Left hindlimb (tissue), 1 donor: ENCODE measurements around the gene KCND2.
A peak's percentile ranks its signal among the peaks of the same experiment; 100 is the strongest.
"Not testable (repeated sequence)": the region's sequence is repeated elsewhere in the genome, so short reads cannot be mapped to it uniquely, and the experiment has no call there.

Source experiments
- DNase-seq: peaks from one replicate; pipeline ENCODE4 v3.0.0-alpha.2; 2018

Gene KCND2

DNA sequence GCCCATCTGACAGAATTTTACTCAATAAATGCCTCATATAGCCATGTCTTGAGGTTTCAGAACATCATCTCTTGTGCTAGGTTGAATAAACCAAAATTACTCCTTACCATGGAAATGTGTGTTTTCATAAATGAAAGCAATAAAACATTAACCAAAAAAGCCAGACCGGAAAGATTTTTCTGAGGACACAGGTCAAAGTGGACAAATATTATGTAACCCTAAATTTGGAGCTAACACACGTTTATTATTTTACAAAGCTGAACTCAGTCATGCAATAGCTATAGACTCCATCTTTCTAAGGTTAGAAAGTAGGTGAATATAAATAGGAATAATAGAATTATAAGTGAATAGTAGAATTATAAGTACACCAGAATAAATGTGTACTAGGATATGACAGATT lies 315.9 kb downstream of the KCND2 start:
- DNase-seq = no peak

DNA sequence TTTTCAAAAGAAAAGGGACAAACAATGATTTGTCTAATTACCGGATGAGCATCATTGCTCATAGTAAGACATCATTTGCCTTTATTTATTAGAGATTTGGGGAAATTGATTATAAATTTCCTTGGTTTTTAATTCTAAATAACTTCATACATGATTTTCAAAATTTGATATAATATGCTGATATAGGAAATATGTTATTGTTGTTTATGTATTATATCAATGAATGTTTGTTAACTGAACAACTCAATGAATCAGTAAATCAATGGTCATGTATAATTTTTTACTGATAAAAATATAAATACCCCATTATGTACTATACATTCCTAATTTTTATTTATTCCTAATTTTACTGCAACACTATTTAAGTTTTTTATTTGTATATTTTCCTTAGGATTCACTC lies 327.6 kb downstream of the KCND2 start:
- DNase-seq = no peak

DNA sequence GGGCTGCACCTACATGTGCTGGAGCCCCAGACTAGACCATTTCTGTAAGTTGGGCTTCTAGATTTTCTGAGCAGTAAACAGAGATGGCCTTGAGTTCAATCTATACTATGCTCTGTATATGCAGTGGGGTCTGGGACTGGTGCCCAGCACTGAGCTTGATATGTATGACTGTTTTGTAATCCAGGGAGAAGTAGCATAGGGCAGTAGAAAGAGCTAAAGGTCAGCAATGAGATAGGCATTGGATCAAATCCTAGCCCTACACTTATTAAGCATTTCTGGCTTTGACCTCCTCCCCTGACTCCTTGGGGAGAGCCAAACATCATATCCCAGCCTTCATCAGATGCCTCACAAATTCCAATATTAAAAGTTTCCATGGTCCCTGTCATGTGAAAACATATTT lies 330.4 kb downstream of the KCND2 start:
- no peak for DNase-seq

- DNase-seq = no peak
Measured at GRCh38 chr7:120609136-120609753, 336.3 kb downstream of the KCND2 start.

DNA sequence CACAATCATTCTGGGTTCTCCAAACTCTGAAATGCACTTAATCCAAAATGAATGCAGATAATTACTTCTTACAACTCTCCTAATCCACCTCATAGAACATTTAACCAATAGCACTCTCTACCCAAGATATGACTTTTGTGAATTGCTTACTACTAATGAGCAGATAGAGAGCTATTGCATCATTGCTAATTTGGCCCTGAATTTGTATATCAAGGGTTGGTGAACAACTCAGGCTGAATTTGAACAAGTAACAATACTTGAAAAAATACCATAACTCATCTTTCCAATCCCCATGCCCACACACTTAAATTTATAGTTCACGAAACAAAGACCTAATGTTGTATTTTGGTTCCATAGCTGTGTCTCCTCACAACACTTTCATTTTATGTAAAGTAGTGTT lies 339.0 kb downstream of the KCND2 start:
- DNase-seq = no peak

DNA sequence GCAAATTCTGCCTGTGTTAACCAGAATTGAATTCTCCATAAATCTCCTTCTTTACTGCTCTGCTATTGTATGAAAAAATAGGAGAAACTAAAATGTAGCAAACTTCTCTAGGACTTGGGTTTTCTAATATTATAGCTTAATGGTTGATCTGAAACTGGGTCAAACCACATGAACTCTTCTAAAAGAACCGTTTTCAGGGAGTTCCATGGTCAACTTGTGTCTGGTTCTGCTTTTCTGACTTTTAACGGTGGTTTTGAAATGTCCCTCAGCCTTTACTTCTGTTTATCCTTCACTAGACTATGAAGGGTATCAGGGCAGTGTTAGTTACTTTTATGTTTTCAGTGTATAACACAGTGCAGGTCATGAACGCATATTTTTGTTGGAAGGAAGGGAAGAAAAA lies 342.7 kb downstream of the KCND2 start:
- DNase-seq = no peak

DNA sequence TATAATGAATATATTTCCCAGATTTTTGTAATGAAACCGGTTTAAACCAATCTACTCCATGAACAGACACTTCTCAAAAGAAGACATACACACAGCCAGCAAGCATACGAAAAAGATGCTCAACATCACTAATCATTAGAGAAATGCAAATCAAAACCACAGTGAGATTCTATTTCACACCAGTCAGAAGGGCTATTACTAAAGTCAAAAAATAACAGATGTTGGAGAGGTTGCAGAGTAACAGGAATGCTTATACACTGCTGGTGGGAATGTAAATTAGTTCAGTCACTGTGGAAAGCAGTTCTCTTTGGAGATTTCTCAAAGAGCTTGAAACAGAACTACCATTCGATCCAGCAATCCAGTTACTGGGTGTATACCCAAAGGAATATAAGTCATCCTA lies 344.3 kb downstream of the KCND2 start:
- no peak for DNase-seq

DNA sequence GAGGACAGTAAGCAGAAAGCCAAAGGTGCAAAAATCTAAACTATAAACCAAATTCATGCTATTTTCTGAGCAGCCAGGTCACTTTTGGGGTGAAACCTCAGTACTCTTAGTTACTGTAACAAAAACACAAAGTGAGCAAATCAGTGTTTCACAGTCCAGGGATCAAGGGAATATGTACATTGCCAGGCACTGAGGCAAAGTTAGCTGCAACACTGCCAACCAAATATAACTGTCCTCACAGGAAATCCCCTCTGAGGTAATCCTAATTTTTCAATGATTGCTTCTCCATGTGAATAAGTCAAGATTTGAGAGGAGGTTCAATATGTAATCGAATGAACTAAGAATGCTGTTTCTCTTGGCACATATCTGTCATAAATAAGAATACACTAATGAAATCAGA lies 355.3 kb downstream of the KCND2 start:
- peak; percentile 34 for DNase-seq

GRCh38 chr7:120639884-120640283 lies 366.9 kb downstream of the KCND2 start:
- DNase-seq = no peak

- no peak for DNase-seq
Measured at GRCh38 chr7:120645966-120646365, 373.0 kb downstream of the KCND2 start.

DNA sequence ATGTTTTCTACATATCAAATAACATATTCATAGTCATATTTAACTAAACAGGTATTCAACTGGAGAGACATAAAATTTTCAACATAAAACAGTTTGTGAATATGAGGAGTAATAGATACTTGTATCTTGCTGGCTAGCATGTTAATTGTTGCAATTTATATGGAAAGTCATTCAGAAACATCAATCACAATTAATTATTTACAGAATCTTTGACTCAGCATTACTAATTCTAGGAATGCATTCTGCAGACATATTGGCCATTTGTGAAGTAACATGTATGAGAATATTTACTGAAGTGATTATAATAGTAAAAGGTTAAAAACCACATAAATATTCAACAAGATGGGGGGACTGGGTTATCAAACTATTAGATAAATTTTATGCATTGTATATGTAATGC lies 381.3 kb downstream of the KCND2 start:
- DNase-seq = no peak

- DNase-seq = no peak
Measured at GRCh38 chr7:120658516-120658915, 385.5 kb downstream of the KCND2 start.

DNA sequence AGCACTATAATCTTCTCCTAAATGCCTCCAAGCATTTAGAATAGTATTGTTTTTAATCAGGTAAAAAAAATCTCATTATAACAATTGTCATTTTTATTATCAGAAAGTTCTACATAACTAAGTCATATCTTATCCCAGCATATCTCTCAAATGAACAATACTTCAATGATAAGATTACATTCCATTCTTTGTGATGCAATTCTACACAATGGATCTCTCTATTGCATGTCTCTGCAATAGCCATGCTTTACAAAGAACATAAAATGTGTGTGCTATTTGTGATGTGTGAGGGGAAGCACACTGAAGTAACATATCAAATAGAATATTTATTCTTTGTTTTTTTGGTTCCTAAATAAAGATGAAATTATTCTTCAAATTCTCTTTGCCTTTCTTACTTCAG lies 389.3 kb downstream of the KCND2 start:
- DNase-seq = no peak

DNA sequence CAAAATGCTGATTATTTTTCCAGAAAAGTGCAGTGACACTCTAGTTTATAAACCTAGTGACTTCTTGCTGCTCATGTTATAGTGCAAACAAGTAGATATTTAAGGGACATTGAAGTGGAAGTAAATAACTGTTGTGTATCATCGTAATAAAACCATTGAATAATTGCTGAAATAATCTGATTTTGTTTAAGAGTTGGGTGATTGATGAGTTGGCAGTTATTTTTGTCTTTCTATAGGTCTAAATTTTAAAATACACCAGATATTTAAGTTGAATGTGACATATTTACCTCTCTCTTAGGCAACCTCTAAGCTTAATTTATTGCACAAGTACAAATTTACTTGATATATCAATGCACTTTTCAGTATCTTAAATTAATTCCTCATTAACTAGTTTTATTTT lies 392.1 kb downstream of the KCND2 start:
- DNase-seq = no peak

DNA sequence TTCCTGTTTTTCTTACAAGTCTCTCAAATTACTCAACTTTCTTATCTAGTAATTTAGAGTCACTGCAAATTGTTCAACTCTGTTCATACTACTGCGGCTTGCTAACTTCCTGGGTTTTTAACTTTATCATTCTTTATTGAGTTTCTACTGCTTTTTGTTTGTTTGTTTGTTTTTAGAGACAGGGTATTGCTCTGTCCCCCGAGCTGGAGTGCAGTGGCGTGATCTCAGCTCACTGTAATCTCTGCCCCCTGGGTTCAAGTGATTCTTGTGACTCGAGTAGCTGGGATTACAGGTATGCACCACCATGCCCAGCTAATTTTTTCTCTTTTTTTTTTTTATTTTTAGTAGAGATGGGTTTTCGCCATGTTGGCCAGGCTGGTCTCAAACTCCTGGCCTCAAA lies 402.1 kb downstream of the KCND2 start:
- no peak for DNase-seq

DNA sequence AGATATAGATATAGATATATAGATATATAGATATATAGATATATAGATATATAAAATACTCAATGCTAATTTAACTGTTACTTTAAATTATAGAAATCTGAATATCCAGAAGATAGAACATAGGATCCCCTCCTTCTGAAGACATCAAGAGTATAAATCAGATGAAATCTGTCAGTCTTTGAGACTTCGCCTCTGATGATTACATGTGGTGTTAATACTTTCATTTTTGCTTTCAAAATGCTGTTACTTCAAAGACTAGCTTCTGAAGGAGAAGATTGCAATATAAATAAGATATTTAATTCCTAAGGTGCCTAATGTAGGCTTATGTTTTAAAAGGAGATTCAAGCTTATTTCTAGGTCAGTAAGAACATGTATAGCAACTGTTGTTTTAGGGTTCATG lies 404.6 kb downstream of the KCND2 start:
- no peak for DNase-seq

GRCh38 chr7:120680985-120681384 lies 408.0 kb downstream of the KCND2 start:
- DNase-seq = peak; percentile 34

DNA sequence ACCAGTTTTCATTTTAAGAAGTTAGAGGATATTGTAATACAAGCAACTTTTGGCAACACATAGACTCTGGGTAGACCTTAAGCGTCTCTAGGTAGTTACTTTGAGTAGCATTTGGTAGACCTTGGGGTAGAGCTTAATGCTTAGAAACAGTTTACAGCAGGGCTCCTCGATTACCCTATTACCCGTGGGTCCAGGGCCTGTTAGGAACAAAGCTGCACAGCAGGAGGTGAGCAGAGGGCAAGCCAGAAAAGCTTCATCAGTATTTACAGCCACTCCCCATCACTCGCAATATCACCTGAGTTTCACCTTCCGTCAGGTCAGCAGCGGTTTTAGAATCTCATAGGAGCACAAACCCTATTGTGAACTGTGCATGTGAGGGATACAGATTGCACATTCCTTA lies 411.5 kb downstream of the KCND2 start:
- DNase-seq = no peak

DNA sequence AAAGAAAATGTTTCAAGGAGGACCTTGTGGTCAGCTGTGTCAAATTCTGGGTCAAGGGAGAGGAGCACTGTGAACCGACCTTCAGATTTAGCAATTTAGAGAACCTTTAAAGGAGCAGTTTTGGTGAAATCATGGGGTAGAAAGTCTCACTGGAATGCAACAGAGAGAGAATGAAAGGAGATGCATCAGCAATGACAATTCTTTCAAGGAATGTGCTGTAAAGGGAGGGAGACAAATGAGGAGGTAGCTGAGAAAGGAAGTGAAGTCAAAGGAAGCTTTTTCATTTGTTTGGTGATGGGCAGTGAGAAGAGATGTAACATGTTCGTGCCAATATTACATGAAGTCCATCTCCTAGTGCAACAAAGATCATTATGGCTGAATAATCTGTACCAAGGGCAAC lies 418.9 kb downstream of the KCND2 start:
- DNase-seq = no peak

GRCh38 chr7:120695848-120696247 lies 422.9 kb downstream of the KCND2 start:
- DNase-seq = no peak

GRCh38 chr7:120700796-120701195 lies 427.8 kb downstream of the KCND2 start:
- no peak for DNase-seq

DNA sequence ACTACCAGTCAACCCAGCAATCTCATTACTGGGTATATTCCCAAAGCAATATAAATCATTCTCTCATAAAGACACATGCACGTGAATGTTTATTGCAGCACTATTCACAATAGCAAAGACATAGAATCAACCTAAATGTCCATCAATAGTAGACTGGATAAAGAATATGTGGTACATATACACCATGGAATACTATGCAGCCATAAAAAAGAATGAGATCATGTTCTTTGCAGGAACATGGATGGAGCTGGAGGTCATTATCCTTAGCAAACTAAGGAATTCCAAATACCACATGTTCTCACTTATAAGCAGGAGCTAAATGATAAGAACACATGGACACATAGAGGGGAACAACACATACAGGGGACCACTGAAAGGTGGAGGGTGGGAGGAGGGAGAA lies 429.4 kb downstream of the KCND2 start:
- DNase-seq = not testable (repeated sequence)

DNA sequence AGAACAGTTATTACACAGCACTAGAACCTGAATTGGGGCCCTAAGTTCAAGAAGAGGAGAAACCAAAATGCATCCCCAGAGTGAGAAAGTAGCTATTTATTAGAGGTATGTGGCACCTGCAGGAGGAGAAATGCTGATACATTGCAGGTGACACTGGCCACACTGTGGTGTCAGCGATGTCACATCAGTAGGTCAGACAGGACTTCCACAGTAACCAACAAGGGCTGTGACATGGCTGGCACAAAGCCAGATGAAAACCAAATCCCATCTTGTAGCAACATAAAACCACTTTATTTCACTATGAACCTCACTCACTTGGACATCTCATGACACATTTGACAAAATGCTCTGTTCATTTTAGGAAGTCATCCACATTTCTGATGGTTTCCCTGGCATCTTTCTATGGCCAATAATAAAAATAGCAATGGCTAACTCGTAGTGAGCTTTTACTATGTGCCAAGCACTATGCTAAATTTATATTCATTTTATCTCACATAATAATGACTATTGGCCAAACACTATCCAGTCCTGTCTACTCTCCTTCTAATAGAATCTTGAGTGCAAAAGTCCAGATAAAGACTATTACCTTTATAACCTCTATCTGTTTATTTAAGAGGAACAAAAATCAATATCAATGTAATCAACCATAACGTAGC lies 430.7 kb downstream of the KCND2 start:
- DNase-seq = no peak

GRCh38 chr7:120709252-120709971 lies 436.4 kb downstream of the KCND2 start:
- DNase-seq = no peak

DNA sequence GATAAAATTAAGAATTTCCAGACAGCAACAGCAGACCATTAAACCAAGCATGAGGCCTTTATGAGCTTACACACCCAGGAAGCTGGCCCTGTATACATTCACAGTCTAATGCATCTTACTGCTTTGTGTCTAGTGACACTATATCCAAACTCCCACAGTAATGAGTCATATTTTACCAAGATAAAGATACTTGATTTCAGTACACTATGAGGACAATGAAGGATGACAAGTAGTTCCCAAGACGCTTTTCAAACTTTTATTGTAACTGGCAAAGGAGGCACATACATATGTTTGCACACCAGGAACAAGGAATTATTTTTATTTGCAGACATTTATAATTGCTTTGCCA lies 437.0 kb downstream of the KCND2 start:
- DNase-seq = no peak
